ENCODE data around the gene ASB8. TPM values are rescaled to one million over a fixed set of nuclear protein-coding genes. Genes with fewer than 3 reads are reported as not detected.

ASB8 gene
- total RNA-seq, 1 donor from 2014 or later: 80.3 TPM

DNA sequence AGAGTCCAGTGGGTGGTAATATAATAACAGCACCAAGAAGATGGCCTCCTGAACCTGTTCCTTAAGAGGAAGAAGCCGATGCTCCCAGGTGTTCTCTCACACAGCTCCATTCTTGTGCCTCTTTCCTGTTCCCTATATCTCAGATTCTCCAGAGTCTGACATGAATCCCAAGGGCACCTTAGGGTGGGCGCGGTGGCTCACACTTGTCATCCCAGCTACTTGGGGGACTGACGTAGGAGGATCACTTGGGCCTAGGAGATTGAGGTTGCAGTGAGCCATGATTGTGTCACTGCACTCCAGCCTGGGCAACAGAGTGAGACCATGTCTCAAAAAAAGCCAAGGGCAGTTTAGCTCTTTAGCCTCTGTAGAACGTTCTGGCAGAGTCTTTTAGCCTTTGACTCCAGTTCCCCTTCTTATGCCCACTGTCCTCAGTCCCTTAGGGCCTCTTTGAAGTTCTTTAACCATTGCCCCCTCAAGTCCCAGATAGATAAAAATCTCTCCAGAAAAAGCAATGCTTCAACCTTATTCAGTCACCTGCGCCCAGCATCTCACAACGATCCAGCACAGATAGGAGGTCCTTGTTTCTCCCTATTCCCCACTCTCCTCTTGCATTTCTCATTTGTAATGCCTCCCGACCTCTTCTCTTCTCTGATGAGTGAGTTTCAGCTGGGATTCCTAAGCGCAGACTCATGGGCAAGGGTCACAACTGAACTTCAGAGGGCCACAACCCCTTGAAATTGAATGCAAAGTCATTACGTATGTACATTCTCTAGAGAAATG is 30.8 kb upstream of the ASB8 start:
- no peak for DNase-seq
- Histone ChIP-seq H3K4me3 (no peak overlapping the region), H3K36me3 (no peaks in the 10 kb centered on the region), H3K9me3 (replicated peaks) (no peaks in the 10 kb centered on the region), H3K27me3 (ENCODE audit: low read depth) (peaks cover 28% of the 10 kb centered on the region), H3K27ac (replicated peaks) (no peak overlapping the region), H3K4me1 (peaks cover 16% of the 10 kb centered on the region)
- TF ChIP-seq, protein P1, sequence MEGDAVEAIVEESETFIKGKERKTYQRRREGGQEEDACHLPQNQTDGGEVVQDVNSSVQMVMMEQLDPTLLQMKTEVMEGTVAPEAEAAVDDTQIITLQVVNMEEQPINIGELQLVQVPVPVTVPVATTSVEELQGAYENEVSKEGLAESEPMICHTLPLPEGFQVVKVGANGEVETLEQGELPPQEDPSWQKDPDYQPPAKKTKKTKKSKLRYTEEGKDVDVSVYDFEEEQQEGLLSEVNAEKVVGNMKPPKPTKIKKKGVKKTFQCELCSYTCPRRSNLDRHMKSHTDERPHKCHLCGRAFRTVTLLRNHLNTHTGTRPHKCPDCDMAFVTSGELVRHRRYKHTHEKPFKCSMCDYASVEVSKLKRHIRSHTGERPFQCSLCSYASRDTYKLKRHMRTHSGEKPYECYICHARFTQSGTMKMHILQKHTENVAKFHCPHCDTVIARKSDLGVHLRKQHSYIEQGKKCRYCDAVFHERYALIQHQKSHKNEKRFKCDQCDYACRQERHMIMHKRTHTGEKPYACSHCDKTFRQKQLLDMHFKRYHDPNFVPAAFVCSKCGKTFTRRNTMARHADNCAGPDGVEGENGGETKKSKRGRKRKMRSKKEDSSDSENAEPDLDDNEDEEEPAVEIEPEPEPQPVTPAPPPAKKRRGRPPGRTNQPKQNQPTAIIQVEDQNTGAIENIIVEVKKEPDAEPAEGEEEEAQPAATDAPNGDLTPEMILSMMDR (IDR thresholded peaks at IDR 0.05; ENCODE audit: borderline replicate concordance): no peak
- intact Hi-C loops (cut with micrococcal nuclease): no loop called here

DNA sequence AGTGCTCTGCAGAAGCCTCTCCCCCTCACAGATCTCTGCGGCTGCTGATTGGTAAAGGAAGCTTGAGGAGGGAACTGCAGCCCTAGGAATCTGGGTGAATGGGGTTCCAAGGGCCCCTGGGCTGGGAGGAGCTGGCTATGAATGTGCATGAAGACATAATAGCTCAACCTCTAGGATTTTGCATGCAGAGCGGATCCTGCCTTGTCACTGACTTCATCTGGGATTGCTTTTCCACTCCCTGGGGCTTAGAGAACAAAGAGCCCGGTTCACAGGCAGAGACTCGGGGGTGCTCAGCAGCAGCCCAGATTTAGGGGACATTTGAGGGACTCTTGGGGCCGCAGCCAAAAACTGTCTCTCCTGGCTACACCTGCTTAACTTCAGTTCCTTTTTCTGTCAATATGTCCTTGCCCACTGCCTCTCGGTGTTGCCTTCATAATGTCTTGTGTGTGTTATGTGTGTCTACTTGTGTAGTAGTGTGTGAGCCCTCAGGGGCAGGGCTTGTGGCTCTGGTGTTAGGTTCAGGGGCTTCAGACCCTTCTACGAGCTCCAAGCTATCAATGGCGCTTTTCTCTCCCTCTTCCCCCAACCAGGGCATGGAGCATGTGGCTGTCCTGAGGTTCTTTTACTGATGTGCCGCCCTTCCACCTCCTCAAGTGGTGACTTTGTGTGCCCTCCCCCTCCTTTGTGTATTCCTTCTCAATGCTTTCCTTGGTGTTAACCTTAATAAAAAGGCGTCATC is 28.0 kb upstream of the ASB8 start:
- intact Hi-C loops (cut with micrococcal nuclease): no loop called here
- no peaks in the 10 kb centered on the region for H3K36me3 ChIP-seq
- peak overlapping the region; percentile 82 for H3K4me3 ChIP-seq
- no peak overlapping the region for H3K27ac ChIP-seq (replicated peaks)
- TF ChIP-seq, protein P1 (IDR thresholded peaks at IDR 0.05; ENCODE audit: borderline replicate concordance): no peak
- H3K27me3 ChIP-seq (ENCODE audit: low read depth): peaks cover 55% of the 10 kb centered on the region
- no peak for DNase-seq
- H3K4me1 ChIP-seq: peaks cover 25% of the 10 kb centered on the region
- H3K9me3 ChIP-seq (replicated peaks): no peaks in the 10 kb centered on the region

DNA sequence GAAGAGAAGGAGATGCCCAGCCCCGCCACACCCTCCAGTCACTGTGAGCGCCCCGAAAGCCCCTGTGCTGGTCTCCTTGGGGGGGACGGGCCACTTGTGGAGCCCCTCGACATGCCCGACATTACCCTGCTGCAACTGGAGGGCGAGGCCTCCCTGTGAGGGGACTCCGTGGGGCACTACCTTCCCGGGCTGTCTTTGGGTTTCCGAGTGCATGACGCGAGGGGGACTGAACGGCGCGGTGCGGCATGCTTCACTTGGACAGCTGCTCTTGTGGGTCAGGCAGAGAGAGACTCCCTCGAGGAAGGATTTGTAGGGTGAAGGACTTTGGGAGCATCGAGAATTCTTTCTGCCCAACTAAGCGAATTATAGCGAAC is 27.2 kb upstream of the ASB8 start:
- Histone ChIP-seq H3K9me3 (replicated peaks) (no peaks in the 10 kb centered on the region), H3K36me3 (no peaks in the 10 kb centered on the region), H3K27me3 (ENCODE audit: low read depth) (peaks cover 64% of the 10 kb centered on the region), H3K4me3 (peak overlapping the region; percentile 82), H3K4me1 (peaks cover 25% of the 10 kb centered on the region), H3K27ac (replicated peaks) (peak overlapping the region; percentile 44)
- TF ChIP-seq, protein P1 (IDR thresholded peaks at IDR 0.05; ENCODE audit: borderline replicate concordance): no peak
- intact Hi-C loops (cut with micrococcal nuclease): no loop called here
- DNase-seq: no peak

DNA sequence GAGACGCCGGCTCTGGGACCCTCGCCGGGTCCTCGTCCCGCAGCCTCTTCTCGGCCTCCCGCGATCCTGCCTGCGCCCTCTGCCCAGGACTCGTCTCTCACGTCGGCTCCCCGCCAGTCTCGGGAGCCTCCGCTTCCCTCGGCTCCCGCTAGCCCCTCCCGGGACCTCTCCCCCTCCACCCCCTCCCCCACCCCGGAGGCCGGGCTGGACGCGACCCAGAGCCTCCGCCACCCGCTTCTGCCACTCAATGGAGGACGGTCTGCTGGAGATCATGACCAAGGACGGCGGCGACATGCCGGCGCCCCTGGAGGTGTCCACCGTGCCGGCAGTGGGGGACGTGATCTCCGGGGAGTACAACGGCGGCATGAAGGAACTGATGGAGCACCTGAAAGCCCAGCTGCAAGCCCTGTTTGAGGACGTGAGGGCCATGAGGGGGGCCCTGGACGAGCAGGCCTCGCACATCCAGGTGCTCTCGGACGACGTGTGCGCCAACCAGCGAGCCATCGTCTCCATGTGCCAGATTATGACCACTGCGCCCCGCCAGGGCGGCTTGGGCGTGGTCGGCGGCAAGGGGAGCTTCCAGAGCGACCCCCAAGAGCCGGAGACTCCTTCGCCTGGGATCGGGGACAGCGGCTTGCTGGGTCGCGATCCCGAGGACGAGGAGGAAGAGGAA is 26.7 kb upstream of the ASB8 start:
- no peaks in the 10 kb centered on the region for H3K36me3 ChIP-seq
- H3K4me1 ChIP-seq: peaks cover 25% of the 10 kb centered on the region
- no peak for DNase-seq
- TF ChIP-seq, protein P1 (IDR thresholded peaks at IDR 0.05; ENCODE audit: borderline replicate concordance): no peak
- peak overlapping the region; percentile 74 for H3K27ac ChIP-seq (replicated peaks)
- no peaks in the 10 kb centered on the region for H3K9me3 ChIP-seq (replicated peaks)
- peaks cover 69% of the 10 kb centered on the region for H3K27me3 ChIP-seq (ENCODE audit: low read depth)
- intact Hi-C loops (cut with micrococcal nuclease): no loop called here
- peak overlapping the region; percentile 82 for H3K4me3 ChIP-seq

DNA sequence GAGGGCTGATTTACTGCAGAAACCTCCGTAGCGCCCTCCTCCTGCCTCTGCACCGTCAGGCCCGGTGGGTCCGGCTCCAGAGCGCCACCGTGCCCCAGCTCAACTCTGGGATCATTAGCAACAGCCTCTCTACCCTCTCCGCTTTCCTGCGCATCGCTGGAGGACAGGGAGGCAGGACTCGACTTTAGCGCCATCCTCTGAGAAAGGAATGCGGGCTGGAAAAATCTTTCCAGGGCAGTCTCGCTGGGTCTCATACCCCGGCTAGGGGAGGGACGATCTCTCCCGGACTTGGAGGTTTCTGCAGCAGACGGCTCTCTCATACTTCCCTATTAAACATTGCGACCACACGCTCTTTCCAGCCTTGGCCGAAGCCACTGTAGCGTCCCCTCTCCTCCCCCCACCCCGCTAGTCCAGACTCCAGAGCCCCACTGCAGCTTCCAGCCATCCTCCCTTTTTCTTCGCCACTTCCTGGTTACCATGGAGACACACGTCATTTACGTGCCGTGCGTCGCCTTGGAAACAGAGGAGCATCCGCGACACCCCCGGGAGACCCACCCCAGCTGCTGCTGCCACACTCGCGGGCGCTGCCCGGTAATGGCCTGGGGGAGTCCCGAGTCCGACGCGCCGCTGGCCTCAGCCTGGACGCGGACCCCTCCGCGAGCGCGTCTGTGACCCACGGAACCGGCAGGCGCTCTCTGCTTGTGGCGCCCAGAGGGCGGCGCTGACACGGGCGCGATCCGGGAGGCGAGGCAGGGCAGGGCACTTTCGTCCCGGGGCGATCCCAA is 26.0 kb upstream of the ASB8 start, which contains the start of gene CCDC184:
Gene CCDC184, plus strand, starts transcription at position 554 of the 785 bp plus-strand sequence. CDS start 479 bp downstream, outside the sequence.
- no peaks in the 10 kb centered on the region for H3K36me3 ChIP-seq
- peak; percentile 59 for DNase-seq
- TF ChIP-seq, protein P1 (IDR thresholded peaks at IDR 0.05; ENCODE audit: borderline replicate concordance): peak; percentile 50
- peaks cover 25% of the 10 kb centered on the region for H3K4me1 ChIP-seq
- peak within 1 kb of the TSS; percentile 74 for H3K27ac ChIP-seq (replicated peaks)
- peaks cover 76% of the 10 kb centered on the region for H3K27me3 ChIP-seq (ENCODE audit: low read depth)
- H3K9me3 ChIP-seq (replicated peaks): no peaks in the 10 kb centered on the region
- H3K4me3 ChIP-seq: peak within 1 kb of the TSS; percentile 82
- intact Hi-C loops (cut with micrococcal nuclease): no loop called here

Measured in left ventricle myocardium inferior (tissue), 1 donor.